Endothelial cell of umbilical vein (primary cell): ENCODE results near the gene USH2A.

ENCODE experiments used
- EZH2 ChIP-seq: IDR thresholded peaks from 2 replicates; pipeline ENCODE4 v1.6.1; 2012; ENCODE audit warnings: borderline replicate concordance, low read depth, mild to moderate bottlenecking, moderate library complexity, low read length, inconsistent platforms; ENCODE audit not compliant: severe bottlenecking
- JUN ChIP-seq: IDR thresholded peaks from 2 replicates; pipeline ENCODE4 v1.6.1; 2011; ENCODE audit warnings: borderline replicate concordance, low read depth; ENCODE audit not compliant: insufficient read length, insufficient read depth
- MYC ChIP-seq: IDR thresholded peaks from one replicate; pipeline ENCODE4 v1.6.1; 2011; ENCODE audit warnings: mild to moderate bottlenecking, low read depth, low read length
- POLR2A ChIP-seq: IDR thresholded peaks from 2 replicates; pipeline ENCODE4 v1.6.1; 2012; ENCODE audit warnings: low read depth, mild to moderate bottlenecking, control low read depth, low read length
- POLR2AphosphoS5 ChIP-seq: IDR thresholded peaks from 2 replicates; pipeline ENCODE4 v1.6.1; 2012; ENCODE audit warnings: low read depth, mild to moderate bottlenecking, control low read depth, low read length, moderate library complexity; ENCODE audit not compliant: insufficient read depth
- TF ChIP-seq, protein P1 (sequence below), 2 donors: IDR thresholded peaks; 1 replicate in 1 of 2; 2 replicates in 1 of 2; pipeline ENCODE4 v1.5.1; 2011; ENCODE audit warnings: low read length in 2 of 2, mild to moderate bottlenecking in 2 of 2, moderate library complexity in 2 of 2, control low read depth in 1 of 2, inconsistent platforms in 1 of 2, low read depth in 1 of 2; ENCODE audit not compliant: insufficient read depth in 1 of 2; ENCODE audit errors: extremely low read depth in 1 of 2
- TF ChIP-seq, protein P2 (sequence below): IDR thresholded peaks from 2 replicates; pipeline ENCODE4 v1.6.1; 2011; ENCODE audit not compliant: insufficient read depth, insufficient read length

DNA sequence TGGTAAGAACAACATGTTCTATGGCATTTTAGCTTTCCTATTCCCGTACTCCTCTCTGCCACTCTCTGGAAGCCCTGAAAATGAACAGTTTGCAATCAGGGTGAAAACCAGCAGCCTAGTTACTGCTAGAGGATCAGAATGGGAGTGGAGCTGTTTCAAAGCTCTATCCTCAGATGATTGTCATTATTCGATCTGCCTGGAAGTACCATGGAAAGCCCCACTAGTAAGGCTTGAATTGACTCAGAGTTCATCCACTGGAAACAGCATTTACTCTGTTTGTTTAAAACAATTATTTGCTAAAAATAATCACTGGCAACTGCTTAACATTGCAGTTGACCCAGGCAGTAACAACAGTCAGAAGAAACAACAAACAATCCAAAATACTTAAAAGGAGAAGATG, 91.2 kb downstream of the USH2A start:
- TF ChIP-seq, protein P1, sequence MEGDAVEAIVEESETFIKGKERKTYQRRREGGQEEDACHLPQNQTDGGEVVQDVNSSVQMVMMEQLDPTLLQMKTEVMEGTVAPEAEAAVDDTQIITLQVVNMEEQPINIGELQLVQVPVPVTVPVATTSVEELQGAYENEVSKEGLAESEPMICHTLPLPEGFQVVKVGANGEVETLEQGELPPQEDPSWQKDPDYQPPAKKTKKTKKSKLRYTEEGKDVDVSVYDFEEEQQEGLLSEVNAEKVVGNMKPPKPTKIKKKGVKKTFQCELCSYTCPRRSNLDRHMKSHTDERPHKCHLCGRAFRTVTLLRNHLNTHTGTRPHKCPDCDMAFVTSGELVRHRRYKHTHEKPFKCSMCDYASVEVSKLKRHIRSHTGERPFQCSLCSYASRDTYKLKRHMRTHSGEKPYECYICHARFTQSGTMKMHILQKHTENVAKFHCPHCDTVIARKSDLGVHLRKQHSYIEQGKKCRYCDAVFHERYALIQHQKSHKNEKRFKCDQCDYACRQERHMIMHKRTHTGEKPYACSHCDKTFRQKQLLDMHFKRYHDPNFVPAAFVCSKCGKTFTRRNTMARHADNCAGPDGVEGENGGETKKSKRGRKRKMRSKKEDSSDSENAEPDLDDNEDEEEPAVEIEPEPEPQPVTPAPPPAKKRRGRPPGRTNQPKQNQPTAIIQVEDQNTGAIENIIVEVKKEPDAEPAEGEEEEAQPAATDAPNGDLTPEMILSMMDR (IDR thresholded peaks at IDR 0.05; ENCODE audit: extremely low read depth in 1 of 2, insufficient read depth in 1 of 2, low read depth in 1 of 2, low read length in 2 of 2) = no peak
- TF ChIP-seq POLR2AphosphoS5 (no peak), EZH2 (no peak), POLR2A (no peak), MYC (no peak), JUN (no peak)
- TF ChIP-seq, protein P2, sequence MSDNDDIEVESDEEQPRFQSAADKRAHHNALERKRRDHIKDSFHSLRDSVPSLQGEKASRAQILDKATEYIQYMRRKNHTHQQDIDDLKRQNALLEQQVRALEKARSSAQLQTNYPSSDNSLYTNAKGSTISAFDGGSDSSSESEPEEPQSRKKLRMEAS = no peak
